ENCODE data around the gene RAB4B. TPM values are rescaled to one million over a fixed set of nuclear protein-coding genes. Genes with fewer than 3 reads are reported as not detected.
A peak's percentile ranks its signal among the peaks of the same experiment; 100 is the strongest.

The RAB4B gene
- total and polyA plus RNA-seq, 7 experiments from 2014 or later, result 37.6 to 65.2 (median 53.0) TPM

GRCh38 chr19:40742886-40743285 lies 35.2 kb upstream of the RAB4B start:
- no peak overlapping the region for H3K4me3 ChIP-seq (ENCODE audit: low read length)
- no peak overlapping the region for H3K27ac ChIP-seq (ENCODE audit: low read depth, low read length)
- H3K9me3 ChIP-seq (ENCODE audit: control insufficient read depth in 2 of 3, low read length in 3 of 3), result no peaks in the 10 kb centered on the region
- intact Hi-C loops (cut with micrococcal nuclease), result no loop called here
- ATAC-seq (no peak), DNase-seq (no peak)
- peaks cover 0 to 22% (median 0%) of the 10 kb centered on the region in 3 experiments for H3K36me3 ChIP-seq (ENCODE audit: control insufficient read depth in 2 of 3, insufficient read depth in 3 of 3, low read length in 3 of 3)
- peaks cover 0 to 8% (median 3%) of the 10 kb centered on the region in 5 donors for H3K36me3 Mint-ChIP-seq
- no peaks in the 10 kb centered on the region for H3K9me3 Mint-ChIP-seq
- ChIA-PET POLR2A (interaction anchor here (0.7 to 0.9 kb wide), 3 partner anchors 8 to 55 kb away, joined by 3 read pairs; partner anchors contain the start of gene ACTMAP), CTCF (interaction anchor here (1.2 kb wide), 1 partner anchor 26 kb away, joined by 3 read pairs; the partner anchor contains the start of gene ITPKC)
- no peak overlapping the region for H3K27ac Mint-ChIP-seq
- no peak overlapping the region for H3K4me3 Mint-ChIP-seq
- H3K27me3 Mint-ChIP-seq, result no peaks in the 10 kb centered on the region
- H3K4me1 ChIP-seq (ENCODE audit: control insufficient read depth in 2 of 2, insufficient read depth in 2 of 2, low read length in 2 of 2), result no peaks in the 10 kb centered on the region
- peaks cover 0 to 3% (median 0%) of the 10 kb centered on the region in 7 donors for H3K4me1 Mint-ChIP-seq
- H3K27me3 ChIP-seq (ENCODE audit: control insufficient read depth in 2 of 2, insufficient read depth in 2 of 2, low read length in 2 of 2), result no peaks in the 10 kb centered on the region

GRCh38 chr19:40743926-40744325 lies 34.1 kb upstream of the RAB4B start:
- intact Hi-C loops (cut with micrococcal nuclease), result no loop called here
- Mint-ChIP-seq H3K36me3 (peaks cover 0 to 5% (median under 1%) of the 10 kb centered on the region in 5 donors), H3K27me3 (no peaks in the 10 kb centered on the region), H3K4me1 (peaks cover 0 to 6% (median 3%) of the 10 kb centered on the region in 7 donors), H3K4me3 (peak overlapping the region in 1 of 10 donors; percentile 45), H3K27ac (no peak overlapping the region), H3K9me3 (no peaks in the 10 kb centered on the region)
- no peaks in the 10 kb centered on the region for H3K4me1 ChIP-seq (ENCODE audit: control insufficient read depth in 2 of 2, insufficient read depth in 2 of 2, low read length in 2 of 2)
- no peak overlapping the region for H3K4me3 ChIP-seq (ENCODE audit: low read length)
- DNase-seq (no peak), ATAC-seq (no peak)
- H3K9me3 ChIP-seq (ENCODE audit: control insufficient read depth in 2 of 3, low read length in 3 of 3), result no peaks in the 10 kb centered on the region
- peaks cover 0 to 16% (median 0%) of the 10 kb centered on the region in 3 experiments for H3K36me3 ChIP-seq (ENCODE audit: control insufficient read depth in 2 of 3, insufficient read depth in 3 of 3, low read length in 3 of 3)
- ChIA-PET CTCF (interaction anchor here (1.2 kb wide), 1 partner anchor 27 kb away, joined by 3 read pairs; the partner anchor contains the start of gene ITPKC), POLR2A (interaction anchor here (0.9 kb wide), 1 partner anchor 16 kb away, joined by 3 read pairs; no protein-coding TSS in a partner anchor)
- no peaks in the 10 kb centered on the region for H3K27me3 ChIP-seq (ENCODE audit: control insufficient read depth in 2 of 2, insufficient read depth in 2 of 2, low read length in 2 of 2)
- no peak overlapping the region for H3K27ac ChIP-seq (ENCODE audit: low read depth, low read length)

GRCh38 chr19:40744554-40745401 lies 33.3 kb upstream of the RAB4B start:
- Histone ChIP-seq H3K27ac (ENCODE audit: low read depth, low read length) (no peak overlapping the region), H3K27me3 (ENCODE audit: control insufficient read depth in 2 of 2, insufficient read depth in 2 of 2, low read length in 2 of 2) (no peaks in the 10 kb centered on the region), H3K4me3 (ENCODE audit: low read length) (no peak overlapping the region), H3K4me1 (ENCODE audit: control insufficient read depth in 2 of 2, insufficient read depth in 2 of 2, low read length in 2 of 2) (peaks cover 4 to 5% of the 10 kb centered on the region in 2 donors), H3K9me3 (ENCODE audit: control insufficient read depth in 2 of 3, low read length in 3 of 3) (no peaks in the 10 kb centered on the region), H3K36me3 (ENCODE audit: control insufficient read depth in 2 of 3, insufficient read depth in 3 of 3, low read length in 3 of 3) (peaks cover 0 to 8% (median 0%) of the 10 kb centered on the region in 3 experiments)
- DNase-seq (peak in 1 of 9 donors; percentile 15), ATAC-seq (no peak)
- POLR2A ChIA-PET, result interaction anchor here (1.3 kb wide), 1 partner anchor 34 kb away, joined by 3 read pairs; no protein-coding TSS in a partner anchor
- peak overlapping the region in 1 of 9 donors; percentile 78 for H3K27ac Mint-ChIP-seq
- H3K4me3 Mint-ChIP-seq, result no peak overlapping the region
- H3K36me3 Mint-ChIP-seq, result peaks cover 0 to 3% (median 0%) of the 10 kb centered on the region in 5 donors
- H3K9me3 Mint-ChIP-seq, result peaks cover 0 to 1% (median 0%) of the 10 kb centered on the region in 11 donors
- H3K27me3 Mint-ChIP-seq, result no peaks in the 10 kb centered on the region
- CTCF ChIA-PET, result interaction anchor here (1.1 to 1.6 kb wide), 2 partner anchors 62 to 74 kb away, joined by 3 to 9 read pairs; no protein-coding TSS in a partner anchor
- peaks cover 4 to 13% (median 7%) of the 10 kb centered on the region in 7 donors for H3K4me1 Mint-ChIP-seq
- intact Hi-C loops (cut with micrococcal nuclease), result no loop called here

GRCh38 chr19:40745402-40745780 lies 32.7 kb upstream of the RAB4B start:
- Mint-ChIP-seq H3K9me3 (peaks cover 0 to 1% (median 0%) of the 10 kb centered on the region in 11 donors), H3K4me3 (no peak overlapping the region), H3K4me1 (peaks cover 11 to 19% (median 14%) of the 10 kb centered on the region in 7 donors), H3K36me3 (peaks cover 0 to 5% (median 0%) of the 10 kb centered on the region in 5 donors), H3K27ac (peak overlapping the region in 1 of 9 donors; percentile 78), H3K27me3 (no peaks in the 10 kb centered on the region)
- Histone ChIP-seq H3K9me3 (ENCODE audit: control insufficient read depth in 2 of 3, low read length in 3 of 3) (no peaks in the 10 kb centered on the region), H3K27ac (ENCODE audit: low read depth, low read length) (no peak overlapping the region), H3K36me3 (ENCODE audit: control insufficient read depth in 2 of 3, insufficient read depth in 3 of 3, low read length in 3 of 3) (peaks cover 0 to 4% (median 0%) of the 10 kb centered on the region in 3 experiments), H3K27me3 (ENCODE audit: control insufficient read depth in 2 of 2, insufficient read depth in 2 of 2, low read length in 2 of 2) (no peaks in the 10 kb centered on the region), H3K4me1 (ENCODE audit: control insufficient read depth in 2 of 2, insufficient read depth in 2 of 2, low read length in 2 of 2) (peaks cover 8 to 10% of the 10 kb centered on the region in 2 donors), H3K4me3 (ENCODE audit: low read length) (no peak overlapping the region)
- ATAC-seq, result no peak
- POLR2A ChIA-PET, result interaction anchor here (1.3 kb wide), 1 partner anchor 33 kb away, joined by 3 read pairs; no protein-coding TSS in a partner anchor
- intact Hi-C loops (cut with micrococcal nuclease), result no loop called here
- CTCF ChIA-PET, result interaction anchor here (0.6 to 1.6 kb wide), 3 partner anchors 61 to 896 kb away, joined by 3 to 9 read pairs (median 3); no protein-coding TSS in a partner anchor
- DNase-seq, result no peak

- Mint-ChIP-seq H3K4me1 (peaks cover 16 to 27% (median 25%) of the 10 kb centered on the region in 7 donors), H3K4me3 (no peak overlapping the region), H3K27ac (peak overlapping the region in 1 of 9 donors; percentile 46), H3K36me3 (peaks cover 0 to 19% (median under 1%) of the 10 kb centered on the region in 5 donors), H3K27me3 (no peaks in the 10 kb centered on the region), H3K9me3 (peaks cover 0 to 1% (median 0%) of the 10 kb centered on the region in 11 donors)
- intact Hi-C loops (cut with micrococcal nuclease), result no loop called here
- ATAC-seq (no peak), DNase-seq (no peak)
- ChIA-PET CTCF (interaction anchor here (0.5 to 1.2 kb wide), 4 partner anchors 15 to 84 kb away, joined by 3 read pairs; partner anchors contain the start of genes COQ8B and ITPKC), POLR2A (interaction anchor here (0.8 to 1.4 kb wide), 2 partner anchors 10 to 51 kb away, joined by 3 read pairs; no protein-coding TSS in a partner anchor)
- Histone ChIP-seq H3K4me3 (ENCODE audit: low read length) (no peak overlapping the region), H3K27me3 (ENCODE audit: control insufficient read depth in 2 of 2, insufficient read depth in 2 of 2, low read length in 2 of 2) (no peaks in the 10 kb centered on the region), H3K27ac (ENCODE audit: low read depth, low read length) (no peak overlapping the region), H3K36me3 (ENCODE audit: control insufficient read depth in 2 of 3, insufficient read depth in 3 of 3, low read length in 3 of 3) (no peaks in the 10 kb centered on the region), H3K4me1 (ENCODE audit: control insufficient read depth in 2 of 2, insufficient read depth in 2 of 2, low read length in 2 of 2) (peaks cover 10 to 11% of the 10 kb centered on the region in 2 donors), H3K9me3 (ENCODE audit: control insufficient read depth in 2 of 3, low read length in 3 of 3) (no peaks in the 10 kb centered on the region)
These were observed 30.5 kb upstream of the RAB4B start for GRCh38 chr19:40747536-40747935.

Measured in naive thymus-derived CD4-positive, alpha-beta T cell (primary cell).